HCT116 (cell line): ENCODE data around the gene SLC35F3.

Source experiments
- CEBPB ChIP-seq: IDR thresholded peaks from 2 replicates; pipeline ENCODE4 v1.6.1; 2012; ENCODE audit warnings: low read depth
- ELF1 ChIP-seq: IDR thresholded peaks from 2 replicates; pipeline ENCODE4 v1.6.1; 2012; ENCODE audit warnings: low read depth, borderline replicate concordance
- EZH2 ChIP-seq: fragments of 200-600 bp; sonication (generic); IDR thresholded peaks from 2 replicates; pipeline ENCODE4 v1.6.1; 2017; ENCODE audit warnings: antibody characterized with exemption, mixed run types
- EZH2phosphoT487 ChIP-seq: fragments of 200-600 bp; IDR thresholded peaks from 2 replicates; pipeline ENCODE4 v1.6.1; 2018; ENCODE audit warnings: antibody characterized with exemption, borderline replicate concordance
- POLR2A ChIP-seq: IDR thresholded peaks from 2 replicates; pipeline ENCODE4 v1.7.0; 2011; ENCODE audit warnings: borderline replicate concordance; ENCODE audit not compliant: insufficient read depth, insufficient read length; ENCODE audit errors: extremely low read depth
- POLR2AphosphoS5 ChIP-seq: IDR thresholded peaks from 2 replicates; pipeline ENCODE4 v1.6.1; 2011; ENCODE audit warnings: mild to moderate bottlenecking, low read depth, low read length, moderate library complexity
- RAD21 ChIP-seq: IDR thresholded peaks from 2 replicates; pipeline ENCODE4 v1.6.1; 2012; ENCODE audit warnings: low read depth, mild to moderate bottlenecking
- SRF ChIP-seq: IDR thresholded peaks from 2 replicates; pipeline ENCODE4 v1.6.1; 2012; ENCODE audit warnings: low read depth
- TCF7L2 ChIP-seq: IDR thresholded peaks from 2 replicates; pipeline ENCODE4 v1.7.0; 2011; ENCODE audit warnings: borderline replicate concordance, inconsistent platforms; ENCODE audit not compliant: insufficient read depth, insufficient read length; ENCODE audit errors: extremely low read depth
- ZNF274 ChIP-seq: fragments of 200-500 bp; sonication (Bioruptor generic); IDR thresholded peaks from 2 replicates; pipeline ENCODE4 v1.6.1; 2014; ENCODE audit warnings: mild to moderate bottlenecking, low read depth, low read length, inconsistent platforms
- TF ChIP-seq, protein P1 (sequence below), 3 experiments: fragments of 200-600 bp in 1 of 3; sonication (generic) in 1 of 3; IDR thresholded peaks in 2 of 3; conservative IDR thresholded peaks in 1 of 3; 2 replicates each; pipeline ENCODE4 v1.5.1; 2012 to 2017; ENCODE audit warnings: low read depth in 2 of 3, low read length in 2 of 3, antibody characterized with exemption in 1 of 3, borderline replicate concordance in 1 of 3, control low read depth in 1 of 3, mild to moderate bottlenecking in 1 of 3, mixed read lengths in 1 of 3, mixed run types in 1 of 3, moderate library complexity in 1 of 3; ENCODE audit not compliant: insufficient read depth in 1 of 3
- TF ChIP-seq, protein P2 (sequence below): IDR thresholded peaks from 2 replicates; pipeline ENCODE4 v1.6.1; 2012; ENCODE audit warnings: low read depth
- TF ChIP-seq, protein P3 (sequence below): IDR thresholded peaks from 2 replicates; pipeline ENCODE4 v1.6.1; 2011; ENCODE audit warnings: mild to moderate bottlenecking, low read length, moderate library complexity; ENCODE audit not compliant: insufficient replicate concordance; ENCODE audit errors: extremely low read depth
- TF ChIP-seq, protein P4 (sequence below): IDR thresholded peaks from 2 replicates; pipeline ENCODE4 v1.6.1; 2012

DNA sequence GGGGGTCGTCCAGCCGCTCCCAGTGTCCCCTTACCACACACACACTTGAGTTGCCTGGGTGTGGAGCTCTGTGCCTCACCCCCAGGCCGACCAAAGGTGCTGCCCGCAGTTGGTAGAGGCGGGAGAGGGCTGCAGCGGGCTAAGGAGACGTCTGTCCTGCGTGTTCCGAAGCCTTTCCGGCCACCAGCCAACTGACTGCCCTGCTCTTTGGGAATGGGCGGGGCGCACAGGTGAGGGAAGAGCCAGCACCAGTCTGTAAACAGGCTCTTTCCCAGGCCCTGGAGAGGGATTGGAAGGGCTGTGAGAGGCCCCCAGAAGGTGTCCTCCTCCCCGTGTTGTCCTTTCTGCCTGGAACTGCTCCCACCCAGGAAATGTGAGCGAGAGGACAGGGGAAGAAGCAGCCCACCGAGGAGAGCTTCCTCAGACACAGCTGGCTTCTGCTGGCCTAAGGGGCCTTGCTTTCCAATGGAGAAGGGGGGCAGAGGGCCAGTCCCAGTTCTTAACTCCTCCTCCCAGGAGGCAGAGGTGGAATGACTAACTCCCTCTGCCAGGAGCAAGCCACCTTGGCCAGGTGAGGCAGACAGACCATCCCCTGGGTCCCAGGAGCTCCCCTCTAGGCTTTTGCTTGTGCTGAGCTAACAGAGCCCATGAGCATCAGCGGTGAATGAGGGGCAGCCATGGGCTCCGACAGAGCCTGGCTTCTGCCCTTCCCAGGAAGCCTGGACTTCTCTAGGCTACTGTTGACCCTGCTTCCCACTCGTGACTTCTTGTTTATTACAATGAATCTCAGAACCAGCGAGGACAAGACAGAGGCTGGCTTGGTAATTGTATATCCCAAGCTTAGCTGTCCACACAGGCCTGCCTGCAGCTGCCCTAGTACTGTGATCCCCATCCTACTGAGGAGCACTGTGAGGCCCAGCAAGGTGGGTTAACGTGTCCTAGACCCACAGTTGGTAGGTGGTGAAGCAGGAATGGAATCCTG lies 310.7 kb downstream of the SLC35F3 start:
- TF ChIP-seq, protein P1, sequence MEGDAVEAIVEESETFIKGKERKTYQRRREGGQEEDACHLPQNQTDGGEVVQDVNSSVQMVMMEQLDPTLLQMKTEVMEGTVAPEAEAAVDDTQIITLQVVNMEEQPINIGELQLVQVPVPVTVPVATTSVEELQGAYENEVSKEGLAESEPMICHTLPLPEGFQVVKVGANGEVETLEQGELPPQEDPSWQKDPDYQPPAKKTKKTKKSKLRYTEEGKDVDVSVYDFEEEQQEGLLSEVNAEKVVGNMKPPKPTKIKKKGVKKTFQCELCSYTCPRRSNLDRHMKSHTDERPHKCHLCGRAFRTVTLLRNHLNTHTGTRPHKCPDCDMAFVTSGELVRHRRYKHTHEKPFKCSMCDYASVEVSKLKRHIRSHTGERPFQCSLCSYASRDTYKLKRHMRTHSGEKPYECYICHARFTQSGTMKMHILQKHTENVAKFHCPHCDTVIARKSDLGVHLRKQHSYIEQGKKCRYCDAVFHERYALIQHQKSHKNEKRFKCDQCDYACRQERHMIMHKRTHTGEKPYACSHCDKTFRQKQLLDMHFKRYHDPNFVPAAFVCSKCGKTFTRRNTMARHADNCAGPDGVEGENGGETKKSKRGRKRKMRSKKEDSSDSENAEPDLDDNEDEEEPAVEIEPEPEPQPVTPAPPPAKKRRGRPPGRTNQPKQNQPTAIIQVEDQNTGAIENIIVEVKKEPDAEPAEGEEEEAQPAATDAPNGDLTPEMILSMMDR (IDR thresholded peaks at IDR 0.05 in 2 of 3, conservative IDR thresholded peaks at IDR 0.05 in 1 of 3; ENCODE audit: borderline replicate concordance in 1 of 3, insufficient read depth in 1 of 3, low read depth in 2 of 3, low read length in 2 of 3): no peak
- TF ChIP-seq CEBPB: no peak
- no peak for TF ChIP-seq POLR2A
- TF ChIP-seq, protein P2, sequence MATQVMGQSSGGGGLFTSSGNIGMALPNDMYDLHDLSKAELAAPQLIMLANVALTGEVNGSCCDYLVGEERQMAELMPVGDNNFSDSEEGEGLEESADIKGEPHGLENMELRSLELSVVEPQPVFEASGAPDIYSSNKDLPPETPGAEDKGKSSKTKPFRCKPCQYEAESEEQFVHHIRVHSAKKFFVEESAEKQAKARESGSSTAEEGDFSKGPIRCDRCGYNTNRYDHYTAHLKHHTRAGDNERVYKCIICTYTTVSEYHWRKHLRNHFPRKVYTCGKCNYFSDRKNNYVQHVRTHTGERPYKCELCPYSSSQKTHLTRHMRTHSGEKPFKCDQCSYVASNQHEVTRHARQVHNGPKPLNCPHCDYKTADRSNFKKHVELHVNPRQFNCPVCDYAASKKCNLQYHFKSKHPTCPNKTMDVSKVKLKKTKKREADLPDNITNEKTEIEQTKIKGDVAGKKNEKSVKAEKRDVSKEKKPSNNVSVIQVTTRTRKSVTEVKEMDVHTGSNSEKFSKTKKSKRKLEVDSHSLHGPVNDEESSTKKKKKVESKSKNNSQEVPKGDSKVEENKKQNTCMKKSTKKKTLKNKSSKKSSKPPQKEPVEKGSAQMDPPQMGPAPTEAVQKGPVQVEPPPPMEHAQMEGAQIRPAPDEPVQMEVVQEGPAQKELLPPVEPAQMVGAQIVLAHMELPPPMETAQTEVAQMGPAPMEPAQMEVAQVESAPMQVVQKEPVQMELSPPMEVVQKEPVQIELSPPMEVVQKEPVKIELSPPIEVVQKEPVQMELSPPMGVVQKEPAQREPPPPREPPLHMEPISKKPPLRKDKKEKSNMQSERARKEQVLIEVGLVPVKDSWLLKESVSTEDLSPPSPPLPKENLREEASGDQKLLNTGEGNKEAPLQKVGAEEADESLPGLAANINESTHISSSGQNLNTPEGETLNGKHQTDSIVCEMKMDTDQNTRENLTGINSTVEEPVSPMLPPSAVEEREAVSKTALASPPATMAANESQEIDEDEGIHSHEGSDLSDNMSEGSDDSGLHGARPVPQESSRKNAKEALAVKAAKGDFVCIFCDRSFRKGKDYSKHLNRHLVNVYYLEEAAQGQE: no peak
- no peak for TF ChIP-seq EZH2phosphoT487
- TF ChIP-seq, protein P3, sequence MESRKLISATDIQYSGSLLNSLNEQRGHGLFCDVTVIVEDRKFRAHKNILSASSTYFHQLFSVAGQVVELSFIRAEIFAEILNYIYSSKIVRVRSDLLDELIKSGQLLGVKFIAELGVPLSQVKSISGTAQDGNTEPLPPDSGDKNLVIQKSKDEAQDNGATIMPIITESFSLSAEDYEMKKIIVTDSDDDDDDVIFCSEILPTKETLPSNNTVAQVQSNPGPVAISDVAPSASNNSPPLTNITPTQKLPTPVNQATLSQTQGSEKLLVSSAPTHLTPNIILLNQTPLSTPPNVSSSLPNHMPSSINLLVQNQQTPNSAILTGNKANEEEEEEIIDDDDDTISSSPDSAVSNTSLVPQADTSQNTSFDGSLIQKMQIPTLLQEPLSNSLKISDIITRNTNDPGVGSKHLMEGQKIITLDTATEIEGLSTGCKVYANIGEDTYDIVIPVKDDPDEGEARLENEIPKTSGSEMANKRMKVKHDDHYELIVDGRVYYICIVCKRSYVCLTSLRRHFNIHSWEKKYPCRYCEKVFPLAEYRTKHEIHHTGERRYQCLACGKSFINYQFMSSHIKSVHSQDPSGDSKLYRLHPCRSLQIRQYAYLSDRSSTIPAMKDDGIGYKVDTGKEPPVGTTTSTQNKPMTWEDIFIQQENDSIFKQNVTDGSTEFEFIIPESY: no peak
- no peak for TF ChIP-seq POLR2AphosphoS5
- TF ChIP-seq ZNF274: no peak
- TF ChIP-seq SRF: no peak
- TF ChIP-seq EZH2: no peak
- TF ChIP-seq RAD21: no peak
- TF ChIP-seq, protein P4, sequence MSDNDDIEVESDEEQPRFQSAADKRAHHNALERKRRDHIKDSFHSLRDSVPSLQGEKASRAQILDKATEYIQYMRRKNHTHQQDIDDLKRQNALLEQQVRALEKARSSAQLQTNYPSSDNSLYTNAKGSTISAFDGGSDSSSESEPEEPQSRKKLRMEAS: no peak
- no peak for TF ChIP-seq ELF1
- no peak for TF ChIP-seq TCF7L2
